Left colon (tissue), 2 donors: Measurements from ENCODE around the gene THBS3. TPM values are rescaled to one million over a fixed set of nuclear protein-coding genes. Genes with fewer than 3 reads are reported as not detected.

Experiments used
- ATAC-seq: fragments of 200-7000 bp; cut with Tn5 transposase; one replicate; pipeline ENCODE4 v1.9.1; 2020; ENCODE audit warnings: mild to moderate bottlenecking, moderate library complexity
- DNase-seq, 2 donors: peaks; one replicate each; pipeline ENCODE4 v3.0.0-alpha.2; 2020
- intact Hi-C, 2 donors: fragments of 100-400 bp; cut with DNase I in 1 of 2; cut with micrococcal nuclease in 1 of 2; formaldehyde crosslinking; loops; one replicate each; pipeline versions ENCODE4 v1.11.2 to v1.14.0; 2022; cut with DNase I, micrococcal nuclease
- total RNA-seq, 2 donors: library from RNA; stranded (reverse); fragmentation: NEBNext Ultra II Directional; extraction: Animal tissue kit (Norgen Biotek cat#: 25700); gene quantifications; one replicate each; pipeline ENCODE4 v1.2.1, GENCODE V29; 2021
- donor health status: DM: no; HTN: no; CAD: no.
- donor health status: DM: yes; HTN: yes; CAD: no.

The THBS3 gene
- total RNA-seq, 2 donors from 2014 or later = 20.0 to 20.9 TPM

DNA sequence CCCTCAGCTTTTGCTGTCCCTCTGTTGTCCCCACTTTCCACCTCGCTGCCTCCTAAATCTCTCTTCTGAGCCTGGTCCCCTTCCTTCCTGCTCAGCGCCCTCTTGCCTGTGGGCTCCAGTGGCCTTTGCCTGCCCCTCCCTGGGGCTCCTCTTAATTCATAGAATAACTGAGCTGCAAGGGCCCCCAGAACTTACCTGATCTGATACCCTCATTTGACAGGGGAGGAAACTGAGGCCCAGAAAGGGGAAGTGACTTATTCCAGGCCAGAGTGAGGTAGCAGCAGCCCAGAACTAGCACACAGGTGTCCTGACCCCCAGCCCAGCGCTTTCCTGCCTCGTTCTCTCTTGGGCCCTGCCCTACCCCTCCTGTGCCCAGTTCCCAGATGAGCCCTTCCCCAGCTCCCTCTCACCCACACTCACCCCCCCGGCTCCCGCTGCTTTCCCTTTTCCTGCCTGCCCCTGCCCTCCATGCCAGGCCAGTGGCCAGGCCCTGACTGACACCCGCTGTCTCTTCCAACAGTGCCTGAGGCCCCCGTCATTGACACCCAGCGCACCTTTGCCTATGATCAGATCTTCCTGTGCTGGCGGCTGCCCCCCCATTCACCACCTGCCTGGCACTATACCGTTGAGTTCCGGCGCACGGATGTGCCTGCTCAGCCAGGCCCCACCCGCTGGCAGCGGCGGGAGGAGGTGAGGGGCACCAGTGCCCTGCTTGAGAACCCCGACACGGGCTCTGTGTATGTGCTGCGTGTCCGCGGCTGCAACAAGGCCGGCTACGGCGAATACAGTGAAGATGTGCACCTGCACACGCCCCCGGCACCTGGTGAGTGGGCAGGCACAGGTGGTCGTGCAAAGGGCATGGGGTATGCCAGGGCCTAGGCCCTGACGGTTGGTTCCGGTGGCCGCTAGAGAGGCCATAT, 28.3 kb downstream of the THBS3 start:
- intact Hi-C loops = no loop called here

GRCh38 chr1:155178441-155179111, 29.1 kb downstream of the THBS3 start:
- ATAC-seq = no peak
- no peak for DNase-seq
- intact Hi-C loops = no loop called here

More for the DNA sequence above, 28.3 kb downstream of the THBS3 start:
- DNase-seq (no peak), ATAC-seq (no peak)

- intact Hi-C loops = no loop called here
- DNase-seq (no peak), ATAC-seq (no peak)
Measured at GRCh38 chr1:155177918-155178281, 29.8 kb downstream of the THBS3 start.

DNA sequence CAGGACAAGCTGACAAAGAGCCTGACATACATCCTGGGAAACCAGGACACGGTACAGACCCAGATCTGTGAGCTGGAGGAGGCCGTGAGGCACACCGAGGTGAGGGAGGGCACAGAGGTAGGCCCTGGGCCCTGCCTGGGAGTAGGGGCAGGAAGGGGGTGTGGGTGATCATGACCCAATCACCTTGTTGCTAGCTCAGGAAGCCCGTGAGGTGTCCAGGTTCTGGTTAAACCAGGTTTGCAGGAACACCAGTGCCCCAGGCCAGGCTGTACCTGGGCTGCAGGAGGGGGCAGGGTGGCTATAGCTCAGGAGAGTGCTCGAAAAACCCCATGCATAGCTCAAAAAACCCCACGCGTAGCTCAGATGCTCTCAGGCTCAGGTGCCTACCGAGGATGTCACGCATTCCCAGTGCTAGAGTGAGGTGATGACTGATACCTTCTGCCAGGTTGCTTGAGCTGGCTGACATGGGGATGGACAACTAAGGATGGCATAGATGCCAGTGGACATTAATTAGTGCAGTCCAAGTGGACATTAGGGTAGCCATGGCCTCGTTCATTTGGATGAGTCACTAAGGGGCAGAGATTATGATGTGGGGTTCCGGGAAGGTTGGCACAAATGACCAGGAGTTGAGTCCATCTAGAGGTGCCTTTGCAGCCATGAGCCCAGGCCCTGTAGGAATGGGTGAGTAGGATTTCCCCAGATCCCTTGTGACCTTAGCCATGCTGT, 30.3 kb downstream of the THBS3 start:
- DNase-seq (peak in 1 of 2 donors; percentile 25), ATAC-seq (no peak)
- intact Hi-C loops = no loop called here

GRCh38 chr1:155176544-155177071, 31.1 kb downstream of the THBS3 start:
- DNase-seq = peak; percentile 79 to 94
- peak; percentile 62 for ATAC-seq
- intact Hi-C loops = no loop called here

- DNase-seq = peak; percentile 32 to 46
- intact Hi-C loops = no loop called here
- ATAC-seq = peak; percentile 13
Measured at GRCh38 chr1:155175927-155176371, 31.7 kb downstream of the THBS3 start.

DNA sequence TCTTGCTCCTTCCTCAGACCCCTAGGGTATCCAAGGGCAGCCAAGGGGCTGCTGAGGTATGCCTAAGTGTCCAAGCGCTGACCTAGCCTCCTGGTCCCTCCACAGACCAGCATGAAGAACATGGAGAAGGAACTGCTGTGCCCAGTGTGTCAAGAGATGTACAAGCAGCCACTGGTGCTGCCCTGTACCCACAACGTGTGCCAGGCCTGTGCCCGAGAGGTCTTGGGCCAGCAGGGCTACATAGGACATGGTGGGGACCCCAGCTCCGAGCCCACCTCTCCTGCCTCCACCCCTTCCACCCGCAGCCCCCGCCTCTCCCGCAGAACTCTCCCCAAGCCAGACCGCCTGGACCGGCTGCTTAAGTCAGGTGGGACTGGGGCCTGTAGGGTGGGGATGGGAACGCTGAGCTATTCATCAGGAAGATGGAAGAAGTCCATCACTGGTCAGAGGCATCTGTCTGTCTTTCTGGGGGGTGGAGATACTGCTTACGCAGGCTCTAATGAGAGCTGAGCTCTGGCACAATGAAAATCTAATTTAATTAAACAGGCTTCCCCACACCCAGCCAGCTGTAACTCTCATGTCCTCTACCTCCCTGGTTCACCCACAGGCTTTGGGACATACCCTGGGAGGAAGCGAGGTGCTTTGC, 32.3 kb downstream of the THBS3 start:
- DNase-seq (peak in 1 of 2 donors; percentile 32), ATAC-seq (no peak)
- intact Hi-C loops = no loop called here

DNA sequence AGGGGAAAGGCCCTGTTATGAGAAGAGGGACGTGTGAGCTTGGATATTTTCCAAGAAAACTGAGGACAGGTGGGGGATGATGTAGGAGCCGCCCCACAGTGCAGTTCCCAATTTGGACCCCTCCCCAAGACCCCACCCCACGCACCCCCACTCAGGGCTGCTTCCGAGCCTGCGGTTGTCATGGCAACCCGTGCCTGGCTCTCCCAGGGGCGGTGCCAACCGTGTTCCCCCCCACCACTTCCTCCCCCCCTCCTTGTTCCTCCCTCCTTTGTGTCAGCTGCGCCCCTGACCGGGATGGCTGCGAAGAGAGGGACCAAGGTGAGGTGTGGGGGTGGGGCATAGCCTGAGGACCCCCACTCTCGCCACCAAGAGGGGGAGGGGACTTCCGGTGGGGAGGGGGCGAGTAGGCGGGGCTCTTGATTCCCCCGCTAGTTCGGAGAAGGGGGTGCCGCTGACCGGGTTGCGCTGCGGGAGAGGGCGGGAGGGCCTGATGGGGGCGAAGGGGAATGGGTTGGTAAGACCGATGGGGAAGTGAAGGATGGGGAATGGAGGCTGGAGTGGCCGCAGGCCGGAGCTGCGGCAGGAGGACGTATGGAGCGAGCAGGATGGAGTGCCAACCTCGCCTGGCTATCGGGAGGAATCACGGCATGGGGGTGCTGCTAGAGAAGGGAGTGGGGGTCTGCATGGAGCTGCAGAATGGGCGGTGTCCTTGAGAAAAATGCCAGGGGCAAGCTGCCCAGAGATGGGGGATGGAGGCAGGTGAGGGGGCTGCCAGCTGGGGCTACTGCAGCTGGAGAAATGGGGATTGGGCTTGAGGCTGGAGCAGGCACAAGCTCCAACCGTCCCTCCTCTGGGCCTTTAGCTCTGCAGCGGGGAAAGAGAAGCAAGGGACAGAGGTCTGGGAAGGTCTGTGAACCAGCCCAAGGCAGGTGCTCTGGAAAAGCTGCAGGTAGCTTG, 33.1 kb downstream of the THBS3 start:
- intact Hi-C loops = loop anchor here in 1 of 2 donors (5.0 kb wide), 1 partner anchor 82 kb away; no protein-coding TSS in a partner anchor
- ATAC-seq (no peak), DNase-seq (peak; percentile 35 to 48)

DNA sequence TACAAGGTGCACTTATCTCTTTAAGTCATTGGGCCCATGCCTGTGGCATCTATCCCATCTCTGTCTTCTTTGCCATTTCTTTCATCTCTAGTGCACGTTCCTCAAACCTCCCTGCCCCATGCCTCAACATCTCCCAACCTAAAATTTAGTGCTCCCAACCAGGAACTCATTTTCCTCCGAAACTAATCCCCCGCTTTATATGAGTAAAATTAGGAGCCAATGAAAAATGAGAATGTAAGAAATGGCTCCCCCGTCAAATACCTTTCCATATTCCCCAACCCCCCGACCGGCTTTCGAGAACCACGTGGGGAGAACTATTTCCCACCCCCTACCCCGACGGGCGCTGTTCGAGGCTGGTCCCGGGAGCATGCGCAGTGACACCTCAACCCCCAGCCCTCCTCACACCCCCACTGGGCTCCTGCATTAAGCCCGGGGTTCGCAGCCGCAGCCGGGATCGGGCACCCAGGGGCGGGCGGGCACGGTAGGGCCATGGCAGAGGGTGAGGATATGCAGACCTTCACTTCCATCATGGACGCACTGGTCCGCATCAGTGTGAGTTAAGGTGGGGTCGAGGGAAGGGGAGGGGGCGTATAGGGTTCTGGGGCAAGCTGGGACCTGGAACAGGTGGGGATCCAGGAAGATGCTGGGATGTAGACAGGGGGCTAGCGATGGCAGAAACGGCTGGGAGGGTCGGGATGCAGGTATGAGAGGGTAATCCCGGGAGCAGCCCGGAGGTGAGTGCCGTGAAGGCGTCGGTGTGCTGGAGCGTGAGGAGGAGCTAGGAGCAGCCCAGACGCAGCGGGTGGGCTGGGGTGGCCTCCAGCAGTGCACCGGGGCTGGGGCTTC, 34.0 kb downstream of the THBS3 start, which contains the start of gene TRIM46:
TRIM46 (plus strand) TSS at position 372 of the 846 bp plus-strand sequence; CDS start at position 490, 118 bp downstream.
- peak; percentile 44 to 45 for DNase-seq
- intact Hi-C loops = loop anchor here in 1 of 2 donors (5.0 kb wide), 1 partner anchor 81 kb away; no protein-coding TSS in a partner anchor
- no peak for ATAC-seq

DNA sequence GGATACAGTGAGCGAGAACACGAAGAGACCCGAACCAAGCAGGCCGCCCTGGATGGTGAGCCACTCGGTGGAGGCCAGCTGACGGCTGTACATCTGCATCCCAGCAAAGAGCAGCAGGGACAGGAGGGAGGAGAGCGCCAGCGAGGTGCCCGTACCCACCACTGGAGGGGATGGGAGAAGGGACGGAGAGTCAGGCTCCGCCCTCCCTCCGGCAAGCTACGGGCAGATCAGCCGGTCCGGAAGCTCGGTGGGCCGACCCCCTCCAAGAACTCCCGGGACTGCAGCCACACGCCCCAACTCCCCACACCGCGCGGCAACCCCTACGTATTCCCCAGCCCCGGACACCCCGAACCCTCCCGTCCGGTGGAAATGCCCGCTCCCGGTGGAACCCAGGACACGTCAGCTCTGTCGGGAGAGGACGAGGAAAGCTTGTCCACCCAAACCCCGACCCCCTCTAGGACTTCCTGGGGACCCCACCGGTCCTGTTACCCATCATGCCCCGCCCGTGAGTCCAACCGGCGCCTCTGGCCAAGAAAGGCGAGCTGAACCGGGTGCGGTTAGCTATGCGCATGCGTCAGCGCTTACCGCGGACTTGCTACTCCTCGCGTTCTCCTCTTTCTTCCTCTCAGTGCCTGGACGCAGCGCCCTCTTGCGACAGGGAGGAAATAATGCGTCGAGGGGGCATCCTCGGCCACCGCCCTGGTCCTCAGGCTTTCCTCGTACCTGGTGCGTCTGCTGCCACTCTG, 34.8 kb downstream of the THBS3 start, which contains the start of gene KRTCAP2:
KRTCAP2 (minus strand) TSS at position 573 of the 746 bp plus-strand sequence; CDS start at position 493, 80 bp downstream.
- DNase-seq (peak; percentile 94 to 96), ATAC-seq (peak; percentile 76)
- intact Hi-C loops = loop anchor here in 1 of 2 donors (5.0 kb wide), 1 partner anchor 81 kb away; no protein-coding TSS in a partner anchor

DNA sequence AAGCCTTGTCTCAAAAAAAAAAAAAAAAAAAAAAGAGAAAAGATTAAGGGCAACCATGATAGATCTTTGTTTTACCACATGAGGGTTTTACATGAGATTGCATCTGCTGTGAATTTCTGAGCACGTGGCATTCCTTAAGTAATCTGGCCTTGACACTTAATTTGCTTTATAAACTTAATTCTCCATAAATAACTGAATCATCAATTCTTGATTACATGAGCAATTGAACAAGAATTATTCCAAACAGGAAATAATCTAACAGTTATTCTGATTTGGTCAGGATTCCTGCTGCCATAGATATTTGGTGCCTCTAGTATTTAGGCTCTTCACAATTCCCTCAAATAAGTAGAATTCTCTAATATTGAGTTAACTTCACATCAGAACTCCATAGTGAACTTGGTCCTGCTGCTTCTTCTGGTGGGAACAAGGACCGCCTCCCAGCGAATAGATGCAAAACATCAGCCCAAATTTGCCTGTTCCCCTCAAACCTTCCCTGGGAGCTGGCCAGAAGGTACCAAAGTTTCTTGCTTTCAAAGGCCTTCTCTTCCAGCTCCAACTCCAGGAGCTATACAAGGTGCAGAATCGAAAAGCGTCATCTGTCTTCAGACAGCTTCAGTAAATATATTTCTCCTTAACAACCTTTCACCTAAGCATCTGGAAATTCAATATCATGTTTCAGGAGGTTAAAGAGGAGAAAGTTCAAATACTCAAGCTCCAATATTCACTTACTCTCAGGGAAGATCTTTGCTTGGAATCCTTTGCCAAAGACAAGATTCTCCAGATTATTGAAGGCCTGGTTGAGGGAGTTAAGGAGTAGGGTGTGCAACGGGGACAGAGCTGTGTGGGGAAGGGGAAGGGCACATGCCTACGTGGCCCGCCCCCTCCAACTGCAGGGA, 35.6 kb downstream of the THBS3 start:
- no peak for DNase-seq

DNA sequence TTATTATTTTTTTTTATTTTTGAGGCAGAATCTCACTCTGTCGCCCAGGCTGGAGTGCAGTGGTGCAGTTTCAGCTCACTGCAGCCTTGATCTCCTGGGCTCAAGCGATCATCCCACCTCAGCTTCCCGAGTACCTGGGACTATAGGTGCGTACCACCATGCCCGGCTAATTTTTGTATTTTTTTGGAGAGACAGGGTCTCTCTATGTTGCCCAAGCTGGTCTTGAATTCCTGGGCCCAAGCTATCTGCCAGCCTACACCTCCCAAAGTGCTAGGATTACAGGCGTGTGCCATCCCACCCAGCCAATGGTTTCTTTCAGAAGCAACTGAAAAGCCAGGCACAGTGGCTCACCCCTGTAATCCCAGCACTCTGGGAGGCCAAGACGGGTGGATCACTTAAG, 36.9 kb downstream of the THBS3 start:
- intact Hi-C loops = loop anchor here in 1 of 2 donors (5.0 kb wide), 1 partner anchor 79 kb away; no protein-coding TSS in a partner anchor
- no peak for DNase-seq

More for the DNA sequence above, 35.6 kb downstream of the THBS3 start:
- ATAC-seq = peak; percentile 17
- intact Hi-C loops = loop anchor here in 1 of 2 donors (5.0 kb wide), 1 partner anchor 80 kb away; no protein-coding TSS in a partner anchor

DNA sequence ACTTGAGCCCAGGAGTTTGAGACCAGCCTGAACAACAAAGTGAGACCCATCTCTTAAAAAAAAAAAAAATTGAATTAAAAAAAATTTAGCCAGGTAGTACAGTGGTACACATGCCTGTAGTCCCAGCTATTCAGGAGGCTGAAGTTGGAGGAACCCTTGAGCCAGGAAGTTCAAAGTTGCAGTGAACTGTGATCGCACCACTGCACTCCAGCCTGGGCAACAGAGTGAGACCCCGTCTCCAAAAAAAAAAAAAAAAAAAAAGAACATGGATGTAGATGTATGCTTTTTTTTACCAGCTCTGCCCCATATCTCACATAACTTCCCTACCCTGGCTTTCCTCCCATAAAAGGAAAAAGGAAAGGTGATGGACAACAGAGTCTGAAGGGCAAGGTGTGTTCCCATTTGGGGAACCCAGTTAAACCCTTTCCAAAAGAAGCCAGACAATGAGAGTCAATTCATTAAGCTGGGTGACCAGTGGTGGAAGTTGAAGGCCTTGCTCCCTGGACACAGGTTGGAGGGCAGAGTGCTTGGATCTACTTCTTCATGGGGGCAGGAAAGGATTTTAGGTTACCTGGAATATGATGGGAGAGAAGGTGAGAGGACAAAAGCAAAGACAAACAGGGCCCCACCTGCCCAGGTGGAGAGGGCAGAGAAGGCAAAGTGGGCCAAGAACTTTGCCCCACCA, 37.5 kb downstream of the THBS3 start:
- ATAC-seq (no peak), DNase-seq (no peak)
- intact Hi-C loops = loop anchor here in 1 of 2 donors (5.0 kb wide), 1 partner anchor 78 kb away; no protein-coding TSS in a partner anchor

More for the DNA sequence above, 36.9 kb downstream of the THBS3 start:
- ATAC-seq = no peak
